Tibial nerve (tissue), 4 donors: Measurements from ENCODE around the gene UNG.

Experiments
- EP300 ChIP-seq, 2 donors: sonication (generic); formaldehyde crosslinking; IDR thresholded peaks; one replicate each; pipeline ENCODE4 v1.6.1; 2017; ENCODE audit warnings: antibody characterized with exemption in 2 of 2, mild to moderate bottlenecking in 1 of 2
- POLR2A ChIP-seq, 2 donors: fragments of 450-650 bp; IDR thresholded peaks; one replicate each; pipeline ENCODE4 v1.6.1; 2017; ENCODE audit warnings: antibody characterized with exemption in 2 of 2, mild to moderate bottlenecking in 2 of 2, moderate library complexity in 2 of 2
- TF ChIP-seq, protein P1 (sequence below), 5 experiments: fragments of 200-600 bp in 3 of 5; fragments of 450-650 bp in 2 of 5; sonication (generic) in 3 of 5; IDR thresholded peaks; one replicate each; pipeline ENCODE4 v1.5.1; 2016 to 2019; ENCODE audit warnings: antibody characterized with exemption in 5 of 5, mild to moderate bottlenecking in 3 of 5, moderate library complexity in 2 of 5

DNA sequence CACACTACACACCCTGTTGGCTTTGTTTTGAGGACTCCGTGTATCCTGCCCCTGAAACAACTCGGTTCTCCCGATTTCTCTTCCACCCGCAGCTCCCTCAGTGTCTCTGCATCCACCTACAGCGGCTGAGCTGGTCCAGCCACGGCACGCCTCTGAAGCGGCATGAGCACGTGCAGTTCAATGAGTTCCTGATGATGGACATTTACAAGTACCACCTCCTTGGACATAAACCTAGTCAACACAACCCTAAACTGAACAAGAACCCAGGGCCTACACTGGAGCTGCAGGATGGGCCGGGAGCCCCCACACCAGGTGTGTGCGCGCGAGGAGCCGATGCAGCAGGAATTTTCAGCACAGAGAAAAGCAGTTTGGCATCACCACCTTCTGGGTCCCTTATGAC lies 14.6 kb upstream of the UNG start:
- no peak for TF ChIP-seq POLR2A (IDR thresholded peaks at IDR 0.05)
- TF ChIP-seq, protein P1, sequence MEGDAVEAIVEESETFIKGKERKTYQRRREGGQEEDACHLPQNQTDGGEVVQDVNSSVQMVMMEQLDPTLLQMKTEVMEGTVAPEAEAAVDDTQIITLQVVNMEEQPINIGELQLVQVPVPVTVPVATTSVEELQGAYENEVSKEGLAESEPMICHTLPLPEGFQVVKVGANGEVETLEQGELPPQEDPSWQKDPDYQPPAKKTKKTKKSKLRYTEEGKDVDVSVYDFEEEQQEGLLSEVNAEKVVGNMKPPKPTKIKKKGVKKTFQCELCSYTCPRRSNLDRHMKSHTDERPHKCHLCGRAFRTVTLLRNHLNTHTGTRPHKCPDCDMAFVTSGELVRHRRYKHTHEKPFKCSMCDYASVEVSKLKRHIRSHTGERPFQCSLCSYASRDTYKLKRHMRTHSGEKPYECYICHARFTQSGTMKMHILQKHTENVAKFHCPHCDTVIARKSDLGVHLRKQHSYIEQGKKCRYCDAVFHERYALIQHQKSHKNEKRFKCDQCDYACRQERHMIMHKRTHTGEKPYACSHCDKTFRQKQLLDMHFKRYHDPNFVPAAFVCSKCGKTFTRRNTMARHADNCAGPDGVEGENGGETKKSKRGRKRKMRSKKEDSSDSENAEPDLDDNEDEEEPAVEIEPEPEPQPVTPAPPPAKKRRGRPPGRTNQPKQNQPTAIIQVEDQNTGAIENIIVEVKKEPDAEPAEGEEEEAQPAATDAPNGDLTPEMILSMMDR (IDR thresholded peaks at IDR 0.05): no peak
- TF ChIP-seq EP300 (IDR thresholded peaks at IDR 0.05): no peak
